MM.1S (cell line): ENCODE data around the gene WDR90.

ENCODE experiments used
- DNase-seq: peaks from one replicate; pipeline ENCODE4 v3.0.0-alpha.2; 2015
- H2AFZ ChIP-seq: fragments of 300-600 bp; sonication (generic); 2 replicates; pipeline ENCODE4 v1.6.0; 2016; ENCODE audit warnings: antibody characterized with exemption, low read length
- H3F3A ChIP-seq: fragments of 300-600 bp; sonication (generic); 2 replicates; pipeline ENCODE4 v1.6.1; 2016; ENCODE audit warnings: mild to moderate bottlenecking, antibody characterized with exemption, low read length, moderate library complexity, mixed read lengths; ENCODE audit not compliant: insufficient read depth
- H3K27ac ChIP-seq: fragments of 300-600 bp; sonication (generic); 2 replicates; pipeline ENCODE4 v1.5.1; 2016; ENCODE audit warnings: mild to moderate bottlenecking, low read length
- H3K27me3 ChIP-seq: fragments of 300-600 bp; sonication (generic); replicated peaks from 2 replicates; pipeline ENCODE4 v1.6.0; 2016; ENCODE audit warnings: low read length; ENCODE audit not compliant: insufficient read depth
- H3K36me3 ChIP-seq: fragments of 300-600 bp; sonication (generic); replicated peaks from 2 replicates; pipeline ENCODE4 v1.6.1; 2016; ENCODE audit warnings: mild to moderate bottlenecking, low read length, mixed read lengths; ENCODE audit not compliant: insufficient read depth
- H3K4me1 ChIP-seq: fragments of 300-600 bp; sonication (generic); 2 replicates; pipeline ENCODE4 v1.6.1; 2016; ENCODE audit warnings: low read length, mixed read lengths
- H3K4me2 ChIP-seq: fragments of 300-600 bp; sonication (generic); 2 replicates; pipeline ENCODE4 v1.6.0; 2016; ENCODE audit warnings: low read depth, low read length
- H3K4me3 ChIP-seq: fragments of 300-600 bp; sonication (generic); 2 replicates; pipeline ENCODE4 v1.5.1; 2016; ENCODE audit warnings: low read length, mixed read lengths
- H3K79me2 ChIP-seq: fragments of 300-600 bp; sonication (generic); 2 replicates; pipeline ENCODE4 v1.6.1; 2016; ENCODE audit warnings: mixed run types, low read length, mixed read lengths
- H3K9ac ChIP-seq: fragments of 300-600 bp; sonication (generic); 2 replicates; pipeline ENCODE4 v1.6.1; 2016; ENCODE audit warnings: low read length, mixed read lengths
- H3K9me2 ChIP-seq: fragments of 300-600 bp; sonication (generic); replicated peaks from 2 replicates; pipeline ENCODE4 v1.6.1; 2016; ENCODE audit warnings: mild to moderate bottlenecking, low read length, mixed read lengths; ENCODE audit not compliant: insufficient read depth
- H3K9me3 ChIP-seq: fragments of 300-600 bp; sonication (generic); replicated peaks from 2 replicates; pipeline ENCODE4 v1.6.1; 2016; ENCODE audit warnings: mild to moderate bottlenecking, low read length, mixed read lengths; ENCODE audit not compliant: insufficient read depth
- H4K20me1 ChIP-seq: fragments of 300-600 bp; sonication (generic); 2 replicates; pipeline ENCODE4 v1.6.1; 2016; ENCODE audit warnings: mild to moderate bottlenecking, low read length, moderate library complexity, mixed read lengths; ENCODE audit not compliant: insufficient read depth
- CTCF ChIP-seq: fragments of 300-600 bp; sonication (generic); IDR thresholded peaks from 2 replicates; pipeline ENCODE4 v1.5.1; 2016; ENCODE audit warnings: antibody characterized with exemption, low read length, mixed read lengths
- EZH2 ChIP-seq: fragments of 300-600 bp; sonication (generic); optimal IDR thresholded peaks from 2 replicates; pipeline ENCODE3; 2017; ENCODE audit warnings: low read depth, mild to moderate bottlenecking, antibody characterized with exemption, low read length, mixed read lengths
- EZH2phosphoT487 ChIP-seq: fragments of 300-600 bp; sonication (generic); IDR thresholded peaks from 2 replicates; pipeline ENCODE4 v1.6.1; 2018; ENCODE audit warnings: antibody characterized with exemption, low read length

WDR90 gene

DNA sequence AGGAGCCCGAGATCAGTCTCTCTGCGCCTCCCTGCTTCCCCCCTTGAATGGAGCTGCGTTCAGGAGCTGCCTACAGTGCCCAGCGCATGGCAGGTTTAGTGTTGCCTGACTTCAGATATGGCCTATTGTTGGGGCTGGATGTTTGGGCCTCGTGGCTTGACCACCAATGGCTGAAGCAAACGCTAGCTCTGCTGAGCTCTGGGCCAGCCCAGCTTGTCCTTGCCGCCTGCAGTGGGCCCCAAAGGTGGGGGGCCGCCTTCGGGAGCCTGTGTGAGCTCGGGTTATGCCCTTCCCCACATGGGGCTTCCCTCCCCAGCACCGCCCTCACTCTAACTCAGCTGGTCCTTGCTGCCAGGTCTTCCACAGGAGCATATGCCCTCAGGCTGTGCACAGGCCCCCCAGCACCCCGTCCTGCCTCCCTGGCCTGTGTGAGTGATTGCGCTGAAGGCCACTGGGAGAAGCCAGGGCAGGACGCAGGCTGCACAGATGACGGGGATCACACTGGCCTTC is 11.1 kb upstream of the WDR90 start:
- no peaks in the 10 kb centered on the region for H3K9me2 ChIP-seq
- H3K4me3 ChIP-seq, result no peak overlapping the region
- no peak overlapping the region for H3K27ac ChIP-seq
- H3K4me1 ChIP-seq, result 0 out of 2 replicates have a peak, but pooled peaks cover 12% of the 10 kb centered on the region
- no peaks in the 10 kb centered on the region for H3K27me3 ChIP-seq
- no peaks in the 10 kb centered on the region for H3K36me3 ChIP-seq
- no peak for DNase-seq
- no peak overlapping the region for H3K4me2 ChIP-seq
- H4K20me1 ChIP-seq, result no peaks in the 10 kb centered on the region
- TF ChIP-seq EZH2, result no peak
- TF ChIP-seq EZH2phosphoT487, result no peak
- no peak for TF ChIP-seq CTCF
- no peak overlapping the region for H2AFZ ChIP-seq
- no peaks in the 10 kb centered on the region for H3K9me3 ChIP-seq
- H3F3A ChIP-seq, result peaks cover 17% of the 10 kb centered on the region
- peaks cover 35% of the 10 kb centered on the region for H3K79me2 ChIP-seq
- H3K9ac ChIP-seq, result no peak overlapping the region

GRCh38 chr16:638836-639235 is 10.3 kb upstream of the WDR90 start:
- no peak overlapping the region for H3K9ac ChIP-seq
- no peak for DNase-seq
- no peaks in the 10 kb centered on the region for H4K20me1 ChIP-seq
- no peak overlapping the region for H3K4me3 ChIP-seq
- 0 out of 2 replicates have a peak, but pooled peaks cover 14% of the 10 kb centered on the region for H3K4me1 ChIP-seq
- no peaks in the 10 kb centered on the region for H3K36me3 ChIP-seq
- H3K79me2 ChIP-seq, result peaks cover 43% of the 10 kb centered on the region
- H3K27ac ChIP-seq, result no peak overlapping the region
- peaks cover 17% of the 10 kb centered on the region for H3F3A ChIP-seq
- no peak overlapping the region for H3K4me2 ChIP-seq
- TF ChIP-seq CTCF (no peak), EZH2 (no peak), EZH2phosphoT487 (no peak)
- H2AFZ ChIP-seq, result no peak overlapping the region
- H3K27me3 ChIP-seq, result no peaks in the 10 kb centered on the region
- no peaks in the 10 kb centered on the region for H3K9me2 ChIP-seq
- H3K9me3 ChIP-seq, result no peaks in the 10 kb centered on the region

- Histone ChIP-seq H3K9ac (peak overlapping the region; percentile 95), H3K36me3 (no peaks in the 10 kb centered on the region), H3F3A (peaks cover 17% of the 10 kb centered on the region), H3K4me1 (0 out of 2 replicates have a peak, but pooled peaks cover 11% of the 10 kb centered on the region), H3K9me3 (no peaks in the 10 kb centered on the region), H2AFZ (no peak overlapping the region), H3K27me3 (no peaks in the 10 kb centered on the region), H3K4me2 (peak overlapping the region; percentile 75; the same call in 1 of the 2 replicates), H3K27ac (no peak overlapping the region), H3K4me3 (0 out of 2 replicates have a peak overlapping the region, but pooled peaks have one; percentile 96), H3K79me2 (peaks cover 48% of the 10 kb centered on the region), H4K20me1 (no peaks in the 10 kb centered on the region), H3K9me2 (no peaks in the 10 kb centered on the region)
- TF ChIP-seq CTCF (no peak), EZH2phosphoT487 (no peak), EZH2 (no peak)
- DNase-seq, result no peak
These were observed 8.6 kb upstream of the WDR90 start for GRCh38 chr16:640614-641013.
